Epidermal melanocyte (primary cell): ENCODE measurements around the gene LCN6.

Source experiments
- DNase-seq: peaks from one replicate; pipeline ENCODE4 v3.0.0; 2011; ENCODE audit warnings: low spot score; ENCODE audit not compliant: insufficient read length

LCN6 gene

GRCh38 chr9:136744773-136745172, 3.6 kb downstream of the LCN6 start:
- DNase-seq = no peak

- no peak for DNase-seq
Measured at GRCh38 chr9:136743639-136744211, 4.6 kb downstream of the LCN6 start.

- no peak for DNase-seq
Measured at GRCh38 chr9:136742591-136743391, 5.5 kb downstream of the LCN6 start, which contains the start of gene LCN10. Gene LCN10, minus strand, starts transcription at chr9:136742940. Its CDS starts 37 bp downstream, at chr9:136742903.

GRCh38 chr9:136741883-136742571, 6.3 kb downstream of the LCN6 start:
- DNase-seq = no peak

GRCh38 chr9:136740971-136741882, 7.1 kb downstream of the LCN6 start:
- no peak for DNase-seq

- DNase-seq = no peak
Measured at GRCh38 chr9:136740491-136740890, 7.8 kb downstream of the LCN6 start.

- no peak for DNase-seq
Measured at GRCh38 chr9:136740069-136740468, 8.3 kb downstream of the LCN6 start.

- DNase-seq = no peak
Measured at GRCh38 chr9:136739509-136739908, 8.8 kb downstream of the LCN6 start.

GRCh38 chr9:136738960-136739359, 9.4 kb downstream of the LCN6 start:
- no peak for DNase-seq

- no peak for DNase-seq
Measured at GRCh38 chr9:136735812-136736480, 12.4 kb downstream of the LCN6 start.

GRCh38 chr9:136734837-136735496, 13.4 kb downstream of the LCN6 start:
- DNase-seq = no peak

- DNase-seq = no peak
Measured at GRCh38 chr9:136733611-136734010, 14.7 kb downstream of the LCN6 start.

- no peak for DNase-seq
Measured at GRCh38 chr9:136732444-136733178, 15.7 kb downstream of the LCN6 start.

GRCh38 chr9:136729926-136730325, 18.4 kb downstream of the LCN6 start:
- DNase-seq = no peak

- no peak for DNase-seq
Measured at GRCh38 chr9:136729144-136729543, 19.2 kb downstream of the LCN6 start.

- peak; percentile 61 for DNase-seq
Measured at GRCh38 chr9:136728548-136729123, 19.7 kb downstream of the LCN6 start.

GRCh38 chr9:136728080-136728547, 20.2 kb downstream of the LCN6 start:
- peak; percentile 97 for DNase-seq

GRCh38 chr9:136726631-136727191, 21.6 kb downstream of the LCN6 start:
- DNase-seq = no peak

- DNase-seq = no peak
Measured at GRCh38 chr9:136726118-136726517, 22.2 kb downstream of the LCN6 start.
